WTC11 (cell line): ENCODE measurements around the gene TINAG. TPM values are rescaled to one million over a fixed set of nuclear protein-coding genes. Genes with fewer than 3 reads are reported as not detected.

Source experiments
- ATAC-seq: fragments of 200-7000 bp; cut with Tn5 transposase; 2 replicates; pipeline ENCODE4 v1.10.0; 2021; ENCODE audit warnings: mild to moderate bottlenecking, moderate library complexity
- CTCF ChIA-PET: fragments of 300-600 bp; sonication (Branson Sonifier 250); formaldehyde crosslinking; loops from one replicate; lab custom pipeline; 2021; ENCODE audit warnings: antibody characterized with exemption; lab: Charles Lee
- POLR2A ChIA-PET: fragments of 350-600 bp; sonication (Branson Sonifier 250); formaldehyde crosslinking; loops from one replicate; lab custom pipeline; 2021; ENCODE audit warnings: antibody characterized with exemption; lab: Charles Lee
- DNase-seq: peaks from one replicate; pipeline ENCODE4 v3.0.0; 2021; ENCODE audit warnings: low spot score
- H3K27ac Mint-ChIP-seq: 2 replicates; pipeline ENCODE4 v1.8.0; 2021; ENCODE audit warnings: mixed read lengths
- H3K27me3 Mint-ChIP-seq: 2 replicates; pipeline ENCODE4 v1.8.0; 2021; ENCODE audit warnings: low read depth, mild to moderate bottlenecking, moderate library complexity, mixed read lengths
- H3K36me3 Mint-ChIP-seq: 2 replicates; pipeline ENCODE4 v1.8.0; 2021; ENCODE audit warnings: mixed read lengths
- H3K4me1 Mint-ChIP-seq: 2 replicates; pipeline ENCODE4 v1.8.0; 2022; ENCODE audit warnings: mixed read lengths
- H3K4me3 Mint-ChIP-seq: 2 replicates; pipeline ENCODE4 v1.8.0; 2021; ENCODE audit warnings: mild to moderate bottlenecking, moderate library complexity, mixed read lengths
- H3K9me3 Mint-ChIP-seq: 2 replicates; pipeline ENCODE4 v1.8.0; 2021; ENCODE audit warnings: mixed read lengths
- ATF1 ChIP-seq: sonication (generic); formaldehyde crosslinking; IDR thresholded peaks from 2 replicates; pipeline ENCODE4 v1.8.1; 2023; ENCODE audit warnings: mild to moderate bottlenecking, moderate library complexity, missing genetic modification reagents
- CREB1 ChIP-seq: sonication (generic); formaldehyde crosslinking; IDR thresholded peaks from 2 replicates; pipeline ENCODE4 v1.8.0; 2023; ENCODE audit warnings: mild to moderate bottlenecking, missing genetic modification reagents
- ESRRA ChIP-seq: sonication (generic); formaldehyde crosslinking; IDR thresholded peaks from 2 replicates; pipeline ENCODE4 v1.8.1; 2022; ENCODE audit warnings: mild to moderate bottlenecking, missing genetic modification reagents, borderline replicate concordance
- FOXK1 ChIP-seq: sonication (generic); formaldehyde crosslinking; IDR thresholded peaks from 2 replicates; pipeline ENCODE4 v1.8.0; 2022; ENCODE audit warnings: mild to moderate bottlenecking, moderate library complexity, missing genetic modification reagents
- FOXP1 ChIP-seq: sonication (generic); formaldehyde crosslinking; IDR thresholded peaks from 2 replicates; pipeline ENCODE4 v1.8.0; 2022; ENCODE audit warnings: missing genetic modification reagents, mild to moderate bottlenecking, moderate library complexity, borderline replicate concordance
- GTF2I ChIP-seq: fragments of 250-450 bp; sonication (Bioruptor Pico); conservative IDR thresholded peaks from 2 replicates; pipeline ENCODE4 v1.4.0; 2021; ENCODE audit warnings: mild to moderate bottlenecking
- MYBL2 ChIP-seq: sonication (generic); formaldehyde crosslinking; IDR thresholded peaks from 2 replicates; pipeline ENCODE4 v1.8.1; 2023; ENCODE audit warnings: mild to moderate bottlenecking, moderate library complexity, missing genetic modification reagents
- NFATC4 ChIP-seq: fragments of 250-450 bp; sonication (Bioruptor Pico); IDR thresholded peaks from 2 replicates; pipeline ENCODE4 v1.9.0; 2021; ENCODE audit warnings: mild to moderate bottlenecking
- NFYB ChIP-seq: sonication (generic); formaldehyde crosslinking; conservative IDR thresholded peaks from 2 replicates; pipeline ENCODE4 v1.8.0; 2022; ENCODE audit warnings: low read depth, missing genetic modification reagents
- NR1H2 ChIP-seq: sonication (generic); formaldehyde crosslinking; IDR thresholded peaks from 2 replicates; pipeline ENCODE4 v1.9.0; 2021; ENCODE audit warnings: mild to moderate bottlenecking, moderate library complexity, missing genetic modification reagents
- NR2C2 ChIP-seq: sonication (generic); formaldehyde crosslinking; IDR thresholded peaks from 2 replicates; pipeline ENCODE4 v1.8.0; 2022; ENCODE audit warnings: mild to moderate bottlenecking, missing genetic modification reagents
- OVOL2 ChIP-seq: fragments of 250-450 bp; sonication (Bioruptor Pico); IDR thresholded peaks from 2 replicates; pipeline ENCODE4 v1.9.0; 2021; ENCODE audit warnings: mild to moderate bottlenecking, borderline replicate concordance
- RORB ChIP-seq: fragments of 250-450 bp; sonication (Bioruptor Pico); IDR thresholded peaks from 2 replicates; pipeline ENCODE4 v1.9.0; 2021; ENCODE audit warnings: mild to moderate bottlenecking
- TEAD1 ChIP-seq: sonication (generic); formaldehyde crosslinking; IDR thresholded peaks from 2 replicates; pipeline ENCODE4 v1.8.0; 2022; ENCODE audit warnings: mild to moderate bottlenecking, missing genetic modification reagents
- TP53 ChIP-seq: sonication (generic); formaldehyde crosslinking; IDR thresholded peaks from 2 replicates; pipeline ENCODE4 v1.8.1; 2023; ENCODE audit warnings: mild to moderate bottlenecking, missing genetic modification reagents
- ZNF219 ChIP-seq: sonication (generic); formaldehyde crosslinking; IDR thresholded peaks from 2 replicates; pipeline ENCODE4 v1.8.0; 2023; ENCODE audit warnings: missing genetic modification reagents, mild to moderate bottlenecking, borderline replicate concordance
- total RNA-seq: library from RNA; stranded (reverse); gene quantifications from 3 replicates; pipeline ENCODE4 v1.2.3, GENCODE V29; 2021
- TF ChIP-seq, protein P1 (sequence below): sonication (generic); formaldehyde crosslinking; IDR thresholded peaks from 2 replicates; pipeline ENCODE4 v1.8.1; 2022; ENCODE audit warnings: low read depth, missing genetic modification reagents, borderline replicate concordance
- TF ChIP-seq, protein P2 (sequence below): sonication (generic); formaldehyde crosslinking; IDR thresholded peaks from 2 replicates; pipeline ENCODE4 v1.8.0; 2023; ENCODE audit warnings: missing genetic modification reagents
- TF ChIP-seq, protein P3 (sequence below): sonication (generic); formaldehyde crosslinking; IDR thresholded peaks from 2 replicates; pipeline ENCODE4 v1.8.1; 2023; ENCODE audit warnings: mild to moderate bottlenecking, missing genetic modification reagents, moderate library complexity
- TF ChIP-seq, protein P4 (sequence below): sonication (generic); formaldehyde crosslinking; conservative IDR thresholded peaks from 2 replicates; pipeline ENCODE4 v1.8.1; 2022; ENCODE audit warnings: mild to moderate bottlenecking, missing genetic modification reagents
- TF ChIP-seq, protein P5 (sequence below): sonication (generic); formaldehyde crosslinking; IDR thresholded peaks from 2 replicates; pipeline ENCODE4 v1.8.1; 2023; ENCODE audit warnings: mild to moderate bottlenecking, missing genetic modification reagents, borderline replicate concordance

TINAG gene
- total RNA-seq, 1 experiment from 2014 or later: not detected

DNA sequence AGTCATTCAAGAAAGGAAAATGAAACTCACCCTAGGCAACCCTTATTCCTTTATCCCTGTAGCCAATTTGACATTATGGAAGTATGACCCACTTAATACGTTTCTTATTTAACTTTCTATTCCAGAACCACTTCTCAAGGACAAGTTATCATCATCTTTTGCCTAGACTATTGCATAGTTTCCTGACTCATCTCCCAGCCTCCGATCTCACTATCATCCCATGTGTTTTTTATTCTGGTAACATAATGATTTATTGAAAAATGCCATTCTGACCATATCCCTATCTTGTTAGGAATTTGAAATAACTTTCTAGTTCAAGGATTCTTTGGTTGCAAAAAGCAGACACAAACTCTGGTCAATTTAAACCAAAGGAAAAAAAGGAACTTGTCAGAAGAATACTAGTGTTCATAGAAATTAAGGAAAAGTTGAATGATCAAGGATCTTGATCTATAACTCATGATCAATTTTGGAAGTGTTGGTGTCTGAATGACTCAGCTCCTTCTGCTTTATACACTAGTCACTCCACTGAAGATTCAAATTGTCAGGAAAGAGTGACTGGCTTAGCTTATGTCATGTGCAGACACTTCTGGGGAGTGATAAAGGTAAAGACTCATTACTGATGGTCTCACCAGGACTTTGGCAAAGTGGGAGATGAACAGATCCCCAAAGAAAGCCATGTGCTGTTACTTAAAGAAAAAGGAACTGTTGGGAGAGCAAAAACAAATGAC lies 8.5 kb upstream of the TINAG start:
- Mint-ChIP-seq H3K4me1 (peaks cover 9% of the 10 kb centered on the region), H3K27ac (no peak overlapping the region), H3K9me3 (peaks cover 6% of the 10 kb centered on the region), H3K36me3 (no peaks in the 10 kb centered on the region), H3K27me3 (no peaks in the 10 kb centered on the region), H3K4me3 (no peak overlapping the region)
- POLR2A ChIA-PET: no interaction called here
- ATAC-seq (no peak), DNase-seq (no peak)
- no peak for TF ChIP-seq RORB (CRISPR knock-in tag)
- no peak for TF ChIP-seq MYBL2 (CRISPR knock-in tag)
- TF ChIP-seq, protein P1, sequence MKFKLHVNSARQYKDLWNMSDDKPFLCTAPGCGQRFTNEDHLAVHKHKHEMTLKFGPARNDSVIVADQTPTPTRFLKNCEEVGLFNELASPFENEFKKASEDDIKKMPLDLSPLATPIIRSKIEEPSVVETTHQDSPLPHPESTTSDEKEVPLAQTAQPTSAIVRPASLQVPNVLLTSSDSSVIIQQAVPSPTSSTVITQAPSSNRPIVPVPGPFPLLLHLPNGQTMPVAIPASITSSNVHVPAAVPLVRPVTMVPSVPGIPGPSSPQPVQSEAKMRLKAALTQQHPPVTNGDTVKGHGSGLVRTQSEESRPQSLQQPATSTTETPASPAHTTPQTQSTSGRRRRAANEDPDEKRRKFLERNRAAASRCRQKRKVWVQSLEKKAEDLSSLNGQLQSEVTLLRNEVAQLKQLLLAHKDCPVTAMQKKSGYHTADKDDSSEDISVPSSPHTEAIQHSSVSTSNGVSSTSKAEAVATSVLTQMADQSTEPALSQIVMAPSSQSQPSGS (CRISPR knock-in tag): no peak
- CTCF ChIA-PET: no interaction called here

DNA sequence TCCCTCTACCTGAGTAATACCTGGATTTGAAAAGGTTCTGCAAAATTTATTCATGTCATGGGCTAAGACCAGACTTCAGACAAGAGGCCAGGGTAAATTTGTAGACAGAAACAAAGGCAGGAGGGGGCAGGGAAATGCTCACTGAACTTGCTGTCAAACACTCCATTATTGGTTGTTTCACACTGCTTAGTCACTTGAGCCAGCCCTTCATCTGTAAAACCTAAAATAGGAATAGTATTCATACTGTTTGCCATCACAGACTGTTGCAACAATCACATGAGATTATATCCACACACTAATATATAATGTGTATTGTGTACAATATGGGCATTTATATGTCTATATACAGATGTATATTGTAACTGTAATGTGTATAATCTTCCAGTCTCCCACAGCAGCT lies 6.5 kb upstream of the TINAG start:
- no peaks in the 10 kb centered on the region for H3K27me3 Mint-ChIP-seq
- ATAC-seq: no peak
- TF ChIP-seq ZNF219 (CRISPR knock-in tag) (no peak), ESRRA (CRISPR knock-in tag) (no peak), NR1H2 (no peak), NFATC4 (CRISPR knock-in tag) (no peak), NFYB (CRISPR knock-in tag) (no peak), OVOL2 (no peak), NR2C2 (CRISPR knock-in tag) (no peak), TP53 (CRISPR knock-in tag) (no peak), FOXK1 (no peak), GTF2I (CRISPR knock-in tag) (no peak), TEAD1 (CRISPR knock-in tag) (no peak), FOXP1 (no peak), ATF1 (no peak), CREB1 (CRISPR knock-in tag) (no peak)
- TF ChIP-seq, protein P2, sequence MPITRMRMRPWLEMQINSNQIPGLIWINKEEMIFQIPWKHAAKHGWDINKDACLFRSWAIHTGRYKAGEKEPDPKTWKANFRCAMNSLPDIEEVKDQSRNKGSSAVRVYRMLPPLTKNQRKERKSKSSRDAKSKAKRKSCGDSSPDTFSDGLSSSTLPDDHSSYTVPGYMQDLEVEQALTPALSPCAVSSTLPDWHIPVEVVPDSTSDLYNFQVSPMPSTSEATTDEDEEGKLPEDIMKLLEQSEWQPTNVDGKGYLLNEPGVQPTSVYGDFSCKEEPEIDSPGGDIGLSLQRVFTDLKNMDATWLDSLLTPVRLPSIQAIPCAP (CRISPR knock-in tag): no peak
- TF ChIP-seq, protein P3, sequence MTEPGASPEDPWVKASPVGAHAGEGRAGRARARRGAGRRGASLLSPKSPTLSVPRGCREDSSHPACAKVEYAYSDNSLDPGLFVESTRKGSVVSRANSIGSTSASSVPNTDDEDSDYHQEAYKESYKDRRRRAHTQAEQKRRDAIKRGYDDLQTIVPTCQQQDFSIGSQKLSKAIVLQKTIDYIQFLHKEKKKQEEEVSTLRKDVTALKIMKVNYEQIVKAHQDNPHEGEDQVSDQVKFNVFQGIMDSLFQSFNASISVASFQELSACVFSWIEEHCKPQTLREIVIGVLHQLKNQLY (CRISPR knock-in tag): no peak
- TF ChIP-seq, protein P4, sequence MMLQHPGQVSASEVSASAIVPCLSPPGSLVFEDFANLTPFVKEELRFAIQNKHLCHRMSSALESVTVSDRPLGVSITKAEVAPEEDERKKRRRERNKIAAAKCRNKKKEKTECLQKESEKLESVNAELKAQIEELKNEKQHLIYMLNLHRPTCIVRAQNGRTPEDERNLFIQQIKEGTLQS (CRISPR knock-in tag): no peak
- TF ChIP-seq, protein P5, sequence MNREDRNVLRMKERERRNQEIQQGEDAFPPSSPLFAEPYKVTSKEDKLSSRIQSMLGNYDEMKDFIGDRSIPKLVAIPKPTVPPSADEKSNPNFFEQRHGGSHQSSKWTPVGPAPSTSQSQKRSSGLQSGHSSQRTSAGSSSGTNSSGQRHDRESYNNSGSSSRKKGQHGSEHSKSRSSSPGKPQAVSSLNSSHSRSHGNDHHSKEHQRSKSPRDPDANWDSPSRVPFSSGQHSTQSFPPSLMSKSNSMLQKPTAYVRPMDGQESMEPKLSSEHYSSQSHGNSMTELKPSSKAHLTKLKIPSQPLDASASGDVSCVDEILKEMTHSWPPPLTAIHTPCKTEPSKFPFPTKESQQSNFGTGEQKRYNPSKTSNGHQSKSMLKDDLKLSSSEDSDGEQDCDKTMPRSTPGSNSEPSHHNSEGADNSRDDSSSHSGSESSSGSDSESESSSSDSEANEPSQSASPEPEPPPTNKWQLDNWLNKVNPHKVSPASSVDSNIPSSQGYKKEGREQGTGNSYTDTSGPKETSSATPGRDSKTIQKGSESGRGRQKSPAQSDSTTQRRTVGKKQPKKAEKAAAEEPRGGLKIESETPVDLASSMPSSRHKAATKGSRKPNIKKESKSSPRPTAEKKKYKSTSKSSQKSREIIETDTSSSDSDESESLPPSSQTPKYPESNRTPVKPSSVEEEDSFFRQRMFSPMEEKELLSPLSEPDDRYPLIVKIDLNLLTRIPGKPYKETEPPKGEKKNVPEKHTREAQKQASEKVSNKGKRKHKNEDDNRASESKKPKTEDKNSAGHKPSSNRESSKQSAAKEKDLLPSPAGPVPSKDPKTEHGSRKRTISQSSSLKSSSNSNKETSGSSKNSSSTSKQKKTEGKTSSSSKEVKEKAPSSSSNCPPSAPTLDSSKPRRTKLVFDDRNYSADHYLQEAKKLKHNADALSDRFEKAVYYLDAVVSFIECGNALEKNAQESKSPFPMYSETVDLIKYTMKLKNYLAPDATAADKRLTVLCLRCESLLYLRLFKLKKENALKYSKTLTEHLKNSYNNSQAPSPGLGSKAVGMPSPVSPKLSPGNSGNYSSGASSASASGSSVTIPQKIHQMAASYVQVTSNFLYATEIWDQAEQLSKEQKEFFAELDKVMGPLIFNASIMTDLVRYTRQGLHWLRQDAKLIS (CRISPR knock-in tag): no peak
- CTCF ChIA-PET: no interaction called here
- H3K36me3 Mint-ChIP-seq: no peaks in the 10 kb centered on the region
- no peak for DNase-seq
- POLR2A ChIA-PET: no interaction called here
- peaks cover 3% of the 10 kb centered on the region; the same call in 1 of the 2 replicates for H3K9me3 Mint-ChIP-seq
- no peak overlapping the region for H3K27ac Mint-ChIP-seq
- H3K4me1 Mint-ChIP-seq: peaks cover 9% of the 10 kb centered on the region
- H3K4me3 Mint-ChIP-seq: no peak overlapping the region
